ENCODE results near the gene UNK. TPM values are rescaled to one million over a fixed set of nuclear protein-coding genes. Genes with fewer than 3 reads are reported as not detected.

The UNK gene
- total and polyA plus RNA-seq, 8 donors: 3.5 to 102 (median 19.5) TPM

DNA sequence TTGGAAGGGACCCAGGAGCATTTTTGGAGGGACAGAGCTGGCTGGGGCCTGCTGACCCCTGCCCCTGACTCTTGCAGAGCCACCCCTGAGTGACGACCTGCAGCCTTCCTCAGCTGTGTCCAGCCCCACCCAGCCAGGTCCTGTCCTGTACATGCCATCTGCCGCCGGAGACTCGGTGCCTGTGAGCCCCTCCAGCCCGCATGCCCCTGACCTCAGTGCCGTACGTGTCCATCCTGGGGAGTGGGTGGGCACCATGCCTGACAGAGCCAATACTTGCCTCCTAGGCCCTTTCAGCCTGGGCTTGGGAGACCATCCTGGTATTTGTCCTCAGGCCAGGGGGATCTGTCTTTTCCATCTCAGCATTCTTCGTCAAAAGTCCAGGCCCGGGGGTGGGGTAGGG, 32.1 kb downstream of the UNK start:
- intact Hi-C loops (cut with DNase I; ENCODE audit: low total_unique reads): no loop called here
- H3K4me3 ChIP-seq: no peak overlapping the region
- peaks cover 0 to 7% (median 5%) of the 10 kb centered on the region in 4 donors for H3K4me1 ChIP-seq
- peaks cover 74 to 100% (median 99%) of the 10 kb centered on the region in 4 donors for H3K36me3 ChIP-seq
- H3K27ac ChIP-seq: no peak overlapping the region
- H3K9me3 ChIP-seq: no peaks in the 10 kb centered on the region
- no peak for DNase-seq
- 85 to 96% (median 93%) methylated on average over 8 to 9 of the region's 9 CpGs for WGBS, 5 donors
- TF ChIP-seq POLR2A (IDR thresholded peaks at IDR 0.05): no peak
- H3K27me3 ChIP-seq: no peaks in the 10 kb centered on the region

DNA sequence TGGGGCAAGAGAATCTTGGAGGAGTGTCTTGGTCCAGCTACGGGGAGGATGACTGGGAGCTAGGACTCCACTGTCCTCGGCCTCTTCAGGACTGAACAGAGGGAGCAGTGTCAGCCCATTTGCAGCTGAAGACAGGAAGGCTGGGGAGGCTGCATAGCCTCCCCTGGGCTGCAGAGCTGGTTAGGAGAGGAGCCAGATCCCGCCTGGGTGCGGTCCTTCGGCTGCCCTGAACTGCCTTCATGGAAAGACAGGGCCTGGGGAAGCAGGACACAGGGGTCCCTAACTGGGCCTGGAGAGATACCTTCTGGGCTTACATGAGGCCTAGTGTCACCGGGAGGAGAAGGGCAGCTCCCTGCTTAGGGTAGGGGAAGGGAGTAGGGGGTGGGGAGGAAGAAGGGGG, 33.0 kb downstream of the UNK start:
- Histone ChIP-seq H3K9me3 (no peaks in the 10 kb centered on the region), H3K27me3 (no peaks in the 10 kb centered on the region), H3K4me3 (no peak overlapping the region), H3K27ac (no peak overlapping the region), H3K4me1 (peaks cover 6 to 16% (median 14%) of the 10 kb centered on the region in 4 donors), H3K36me3 (peaks cover 65 to 100% (median 98%) of the 10 kb centered on the region in 4 donors)
- TF ChIP-seq POLR2AphosphoS5 (IDR thresholded peaks at IDR 0.05) (no peak), EP300 (IDR thresholded peaks at IDR 0.05) (no peak), CTCF (IDR thresholded peaks at IDR 0.05) (no peak), POLR2A (IDR thresholded peaks at IDR 0.05) (no peak)
- DNase-seq: no peak
- 92 to 95% (median 94%) methylated on average over 6 of the region's 6 CpGs for WGBS, 5 donors
- intact Hi-C loops (cut with DNase I; ENCODE audit: low total_unique reads): no loop called here

GRCh38 chr17:75818326-75818885, 33.8 kb downstream of the UNK start:
- DNase-seq: no peak
- Histone ChIP-seq H3K4me1 (peaks cover 7 to 23% (median 21%) of the 10 kb centered on the region in 4 donors), H3K27me3 (no peaks in the 10 kb centered on the region), H3K4me3 (no peak overlapping the region), H3K36me3 (peaks cover 61 to 100% (median 98%) of the 10 kb centered on the region in 4 donors), H3K27ac (no peak overlapping the region), H3K9me3 (no peaks in the 10 kb centered on the region)
- intact Hi-C loops (cut with DNase I; ENCODE audit: low total_unique reads): no loop called here
- TF ChIP-seq POLR2AphosphoS5 (IDR thresholded peaks at IDR 0.05): no peak
- no peak for TF ChIP-seq CTCF (IDR thresholded peaks at IDR 0.05)
- no peak for TF ChIP-seq EP300 (IDR thresholded peaks at IDR 0.05)
- TF ChIP-seq POLR2A (IDR thresholded peaks at IDR 0.05): no peak
- WGBS, 5 donors: 91 to 97% (median 92%) methylated on average over 16 of the region's 16 CpGs

GRCh38 chr17:75819116-75819515, 34.5 kb downstream of the UNK start:
- 85 to 98% (median 90%) methylated on average over 6 to 7 of the region's 7 CpGs for WGBS, 5 donors
- DNase-seq: no peak
- no peaks in the 10 kb centered on the region for H3K27me3 ChIP-seq
- TF ChIP-seq POLR2AphosphoS5 (IDR thresholded peaks at IDR 0.05) (no peak), POLR2A (IDR thresholded peaks at IDR 0.05) (no peak)
- H3K27ac ChIP-seq: no peak overlapping the region
- intact Hi-C loops (cut with DNase I; ENCODE audit: low total_unique reads): no loop called here
- peaks cover 7 to 23% (median 21%) of the 10 kb centered on the region in 4 donors for H3K4me1 ChIP-seq
- H3K9me3 ChIP-seq: no peaks in the 10 kb centered on the region
- peaks cover 69 to 100% (median 98%) of the 10 kb centered on the region in 4 donors for H3K36me3 ChIP-seq
- H3K4me3 ChIP-seq: no peak overlapping the region

GRCh38 chr17:75819678-75820077, 35.1 kb downstream of the UNK start:
- no peak overlapping the region for H3K27ac ChIP-seq
- no peak overlapping the region for H3K4me3 ChIP-seq
- peaks cover 68 to 100% (median 98%) of the 10 kb centered on the region in 4 donors for H3K36me3 ChIP-seq
- no peak for DNase-seq
- H3K9me3 ChIP-seq: no peaks in the 10 kb centered on the region
- peaks cover 7 to 23% (median 21%) of the 10 kb centered on the region in 4 donors for H3K4me1 ChIP-seq
- TF ChIP-seq CTCF (IDR thresholded peaks at IDR 0.05): no peak
- TF ChIP-seq POLR2A (IDR thresholded peaks at IDR 0.05): no peak
- no peak for TF ChIP-seq EP300 (IDR thresholded peaks at IDR 0.05)
- TF ChIP-seq POLR2AphosphoS5 (IDR thresholded peaks at IDR 0.05): no peak
- intact Hi-C loops (cut with DNase I; ENCODE audit: low total_unique reads): no loop called here
- no peaks in the 10 kb centered on the region for H3K27me3 ChIP-seq
- WGBS, 5 donors: 86 to 90% (median 87%) methylated on average over 15 to 16 of the region's 16 CpGs
